Activated CD8-positive, alpha-beta memory T cell treated with anti-CD3 and anti-CD28 coated beads for 1 hour (primary cell): ENCODE data around the gene GNAS.

Experiments used
- DNase-seq, 2 donors: peaks; one replicate each; pipeline ENCODE4 v3.0.0-alpha.2; 2020; ENCODE audit warnings: low read depth in 1 of 2; ENCODE audit errors: extremely low read depth in 1 of 2

GNAS gene

DNA sequence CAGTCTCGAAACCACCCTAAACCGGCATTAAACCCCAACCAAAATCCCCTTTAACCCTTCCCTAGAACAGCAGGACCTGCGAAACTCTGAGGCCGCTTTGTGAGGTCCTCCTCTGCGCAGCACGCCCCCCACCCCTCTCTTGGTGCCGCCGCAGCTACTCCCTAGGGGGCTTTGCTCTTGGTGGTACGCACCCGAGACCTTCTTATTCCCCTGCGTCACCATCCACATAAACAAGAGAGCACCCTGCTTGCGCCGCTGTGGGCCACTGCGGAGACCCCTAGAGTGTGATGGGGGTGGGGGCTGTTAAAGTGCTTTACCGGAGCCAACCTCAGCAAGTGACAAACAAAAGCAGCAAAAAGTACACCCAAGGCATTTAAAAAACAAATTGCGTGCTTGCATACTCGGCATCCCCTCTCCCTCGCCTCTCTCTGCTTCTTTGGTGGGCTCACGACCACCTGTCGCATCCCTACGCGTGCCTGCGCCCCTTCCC lies 502 bp upstream of the GNAS start:
- DNase-seq, result no peak

DNA sequence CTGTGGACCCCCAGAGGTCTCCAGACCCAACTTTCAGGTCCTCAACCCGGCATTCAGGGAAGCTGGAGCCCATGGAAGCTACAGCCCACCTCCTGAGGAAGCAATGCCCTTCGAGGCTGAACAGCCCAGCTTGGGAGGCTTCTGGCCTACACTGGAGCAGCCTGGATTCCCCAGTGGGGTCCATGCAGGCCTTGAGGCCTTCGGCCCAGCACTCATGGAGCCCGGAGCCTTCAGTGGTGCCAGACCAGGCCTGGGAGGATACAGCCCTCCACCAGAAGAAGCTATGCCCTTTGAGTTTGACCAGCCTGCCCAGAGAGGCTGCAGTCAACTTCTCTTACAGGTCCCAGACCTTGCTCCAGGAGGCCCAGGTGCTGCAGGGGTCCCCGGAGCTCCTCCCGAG lies 950 bp downstream of the GNAS start:
- no peak for DNase-seq

DNA sequence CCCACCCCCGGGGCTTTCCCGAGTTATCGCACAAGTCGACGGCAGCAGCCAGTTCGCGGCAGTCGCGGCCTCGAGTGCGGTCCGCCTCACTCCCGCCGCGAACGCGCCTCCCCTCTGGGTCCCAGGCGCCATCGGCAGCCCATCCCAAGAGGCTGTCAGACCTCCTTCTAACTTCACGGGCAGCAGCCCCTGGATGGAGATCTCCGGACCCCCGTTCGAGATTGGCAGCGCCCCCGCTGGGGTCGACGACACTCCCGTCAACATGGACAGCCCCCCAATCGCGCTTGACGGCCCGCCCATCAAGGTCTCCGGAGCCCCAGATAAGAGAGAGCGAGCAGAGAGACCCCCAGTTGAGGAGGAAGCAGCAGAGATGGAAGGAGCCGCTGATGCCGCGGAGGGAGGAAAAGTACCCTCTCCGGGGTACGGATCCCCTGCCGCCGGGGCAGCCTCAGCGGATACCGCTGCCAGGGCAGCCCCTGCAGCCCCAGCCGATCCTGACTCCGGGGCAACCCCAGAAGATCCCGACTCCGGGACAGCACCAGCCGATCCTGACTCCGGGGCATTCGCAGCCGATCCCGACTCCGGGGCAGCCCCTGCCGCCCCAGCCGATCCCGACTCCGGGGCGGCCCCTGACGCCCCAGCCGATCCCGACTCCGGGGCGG lies 1.6 kb downstream of the GNAS start:
- no peak for DNase-seq

DNA sequence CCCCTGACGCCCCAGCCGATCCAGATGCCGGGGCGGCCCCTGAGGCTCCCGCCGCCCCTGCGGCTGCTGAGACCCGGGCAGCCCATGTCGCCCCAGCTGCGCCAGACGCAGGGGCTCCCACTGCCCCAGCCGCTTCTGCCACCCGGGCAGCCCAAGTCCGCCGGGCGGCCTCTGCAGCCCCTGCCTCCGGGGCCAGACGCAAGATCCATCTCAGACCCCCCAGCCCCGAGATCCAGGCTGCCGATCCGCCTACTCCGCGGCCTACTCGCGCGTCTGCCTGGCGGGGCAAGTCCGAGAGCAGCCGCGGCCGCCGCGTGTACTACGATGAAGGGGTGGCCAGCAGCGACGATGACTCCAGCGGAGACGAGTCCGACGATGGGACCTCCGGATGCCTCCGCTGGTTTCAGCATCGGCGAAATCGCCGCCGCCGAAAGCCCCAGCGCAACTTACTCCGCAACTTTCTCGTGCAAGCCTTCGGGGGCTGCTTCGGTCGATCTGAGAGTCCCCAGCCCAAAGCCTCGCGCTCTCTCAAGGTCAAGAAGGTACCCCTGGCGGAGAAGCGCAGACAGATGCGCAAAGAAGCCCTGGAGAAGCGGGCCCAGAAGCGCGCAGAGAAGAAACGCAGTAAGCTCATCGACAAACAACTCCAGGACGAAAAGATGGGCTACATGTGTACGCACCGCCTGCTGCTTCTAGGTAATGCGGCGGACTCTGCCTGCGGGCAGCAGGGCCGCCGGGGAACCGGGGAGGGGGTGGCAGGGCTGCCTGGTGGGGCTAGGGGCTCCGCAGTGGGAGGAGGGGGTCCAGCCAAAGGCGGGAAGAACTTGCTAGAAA lies 2.3 kb downstream of the GNAS start:
- no peak for DNase-seq

DNA sequence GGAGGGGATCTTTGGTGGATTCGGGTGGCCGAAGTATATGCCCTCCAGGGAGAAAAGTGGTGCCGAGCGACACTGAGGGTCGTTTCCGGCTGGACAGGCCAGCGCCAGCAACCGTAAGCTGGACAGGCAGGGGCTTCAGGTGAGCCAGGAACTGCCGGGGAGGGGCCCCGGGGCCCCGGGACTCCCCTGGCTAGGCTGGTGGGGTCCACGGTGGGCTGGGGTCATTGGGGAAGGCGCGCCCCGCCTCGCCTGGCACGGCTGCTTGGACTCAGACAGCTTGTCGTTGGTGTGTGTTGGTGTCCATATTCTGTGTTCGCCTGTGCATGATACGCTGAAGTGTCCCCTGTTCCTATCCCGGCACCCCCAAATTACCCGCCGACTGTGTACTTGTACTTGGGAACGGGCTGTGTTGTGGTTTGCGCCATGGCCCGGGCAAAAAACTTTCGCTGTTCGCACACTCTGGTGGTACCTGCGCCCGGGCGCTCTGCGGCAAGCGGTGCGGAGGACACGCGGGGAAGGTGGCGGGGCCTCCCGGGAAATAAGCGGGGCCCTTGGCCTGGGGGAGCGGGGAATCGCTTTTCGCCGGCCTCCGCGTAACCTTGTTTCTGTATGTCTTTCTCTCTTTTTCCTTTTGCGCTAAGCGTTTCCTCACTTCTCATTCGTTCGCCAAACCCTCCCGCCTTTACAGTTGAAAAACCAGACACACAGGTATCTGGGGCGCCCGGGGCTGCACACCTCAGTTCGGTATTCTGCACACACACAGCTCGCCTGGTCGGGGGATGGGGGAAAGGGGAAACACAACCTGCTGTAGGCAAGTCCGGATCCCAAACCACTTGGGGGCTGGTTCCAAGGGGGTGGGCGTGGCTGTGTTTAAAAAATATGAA lies 3.2 kb downstream of the GNAS start:
- no peak for DNase-seq

DNA sequence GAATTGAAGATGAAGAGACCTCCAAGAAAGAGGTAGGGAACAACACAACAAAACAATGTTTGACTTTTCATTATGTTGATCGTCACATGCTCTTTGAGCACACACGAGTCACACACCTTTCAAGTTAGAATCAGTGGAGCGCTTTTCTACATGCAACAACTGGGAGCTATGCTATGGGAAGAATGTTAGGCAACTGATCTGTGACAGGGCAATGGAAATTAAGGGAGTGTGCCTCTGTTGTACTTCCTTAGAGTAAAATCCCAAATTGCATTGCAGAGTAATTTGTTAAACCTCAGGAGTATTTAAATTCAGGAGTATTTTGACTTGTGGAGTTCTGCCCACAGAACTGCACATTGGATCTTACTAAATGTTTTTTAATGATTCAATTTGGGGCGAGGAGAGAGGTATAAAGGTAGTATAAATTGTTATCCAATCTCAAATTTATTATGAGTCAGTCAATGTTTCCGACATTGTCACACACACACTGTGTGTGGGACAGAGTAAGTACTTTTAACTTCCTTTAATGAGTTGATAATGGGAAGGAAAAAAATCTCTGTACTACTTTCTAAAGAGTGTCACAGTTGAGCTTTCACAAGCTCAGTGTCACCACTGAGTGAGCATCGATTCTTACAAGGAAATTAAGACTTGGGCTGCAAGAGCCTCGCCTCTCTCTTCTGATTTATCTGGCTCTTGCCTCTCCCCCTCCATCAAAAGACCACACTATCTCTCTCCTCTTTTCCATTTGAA lies 10.7 kb downstream of the GNAS start:
- DNase-seq, result no peak

DNA sequence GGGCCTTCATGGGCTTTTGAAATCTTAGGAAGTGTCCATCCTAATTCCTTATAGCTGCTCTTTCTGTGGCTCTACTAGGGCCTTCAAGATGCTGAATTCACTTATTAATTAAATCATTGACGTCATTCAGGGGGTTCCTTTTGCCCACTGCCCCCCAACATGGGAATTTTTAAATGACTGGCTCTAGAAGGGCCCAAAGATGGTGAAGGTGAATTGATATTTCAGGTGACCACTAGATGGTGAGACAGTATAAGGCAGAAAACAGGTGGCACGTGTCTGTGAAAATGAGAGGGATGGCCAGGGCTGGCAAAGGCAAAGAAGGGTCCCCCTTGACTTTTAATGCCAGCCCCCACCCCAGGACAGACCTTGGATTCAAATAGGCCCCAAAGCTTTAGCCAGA lies 11.8 kb downstream of the GNAS start:
- no peak for DNase-seq

DNA sequence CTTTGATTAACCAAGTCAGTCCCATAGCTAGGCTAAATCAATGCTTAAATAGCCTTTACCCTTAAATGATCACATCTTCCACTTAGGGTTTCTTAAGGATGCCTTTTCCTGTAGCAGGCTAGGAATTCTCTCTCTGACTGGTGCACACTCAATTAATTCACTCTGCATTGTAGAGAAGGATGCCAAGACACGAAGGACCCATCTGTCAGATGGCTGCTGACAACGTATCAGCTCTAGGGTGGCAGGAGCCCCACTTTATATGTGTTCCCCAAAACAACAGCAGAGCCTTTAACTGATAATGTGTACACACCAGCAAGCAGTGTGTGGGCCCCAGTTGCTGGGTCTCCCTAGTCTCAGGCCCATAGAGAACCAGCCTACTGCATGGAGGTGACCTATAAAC lies 13.3 kb downstream of the GNAS start:
- no peak for DNase-seq

DNA sequence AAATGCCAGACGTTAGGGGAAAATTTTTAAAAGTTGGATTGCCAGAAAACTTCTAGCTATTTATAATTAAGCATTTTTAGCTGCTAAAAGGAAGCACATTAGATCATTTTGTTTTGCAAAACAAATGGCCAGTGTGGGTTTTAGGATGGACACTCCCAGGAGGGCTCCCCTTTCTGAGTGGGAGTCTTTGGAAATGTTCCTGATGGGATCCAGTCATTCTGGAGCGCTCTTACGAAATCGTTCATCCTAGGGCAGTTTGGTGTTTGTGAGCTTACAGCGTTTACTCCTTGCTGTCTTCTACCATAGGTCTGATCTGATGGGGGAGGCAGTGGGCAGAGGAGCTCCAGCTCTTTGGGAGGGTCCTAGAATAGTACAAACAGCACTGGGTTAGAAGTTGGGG lies 14.7 kb downstream of the GNAS start:
- DNase-seq, result no peak

DNA sequence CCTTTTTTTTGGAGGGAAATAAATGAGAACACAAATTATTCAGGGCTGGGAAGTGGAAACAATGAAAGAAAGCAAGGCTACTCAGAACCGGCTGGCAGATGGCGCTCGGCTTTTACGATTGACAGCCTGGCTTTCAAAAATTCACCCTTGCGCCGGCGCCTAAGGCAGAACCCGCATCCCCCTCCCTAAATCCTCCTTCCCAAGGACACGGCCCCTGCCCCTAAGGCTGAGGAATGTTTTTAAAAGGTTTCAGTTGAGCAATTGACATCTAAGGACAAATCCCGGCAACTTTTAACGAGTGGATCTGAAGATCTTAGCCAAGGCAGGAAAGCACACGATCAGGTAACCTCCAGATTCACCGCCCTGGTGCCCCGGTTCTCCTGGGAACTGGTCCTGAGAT lies 16.3 kb downstream of the GNAS start:
- DNase-seq, result no peak

DNA sequence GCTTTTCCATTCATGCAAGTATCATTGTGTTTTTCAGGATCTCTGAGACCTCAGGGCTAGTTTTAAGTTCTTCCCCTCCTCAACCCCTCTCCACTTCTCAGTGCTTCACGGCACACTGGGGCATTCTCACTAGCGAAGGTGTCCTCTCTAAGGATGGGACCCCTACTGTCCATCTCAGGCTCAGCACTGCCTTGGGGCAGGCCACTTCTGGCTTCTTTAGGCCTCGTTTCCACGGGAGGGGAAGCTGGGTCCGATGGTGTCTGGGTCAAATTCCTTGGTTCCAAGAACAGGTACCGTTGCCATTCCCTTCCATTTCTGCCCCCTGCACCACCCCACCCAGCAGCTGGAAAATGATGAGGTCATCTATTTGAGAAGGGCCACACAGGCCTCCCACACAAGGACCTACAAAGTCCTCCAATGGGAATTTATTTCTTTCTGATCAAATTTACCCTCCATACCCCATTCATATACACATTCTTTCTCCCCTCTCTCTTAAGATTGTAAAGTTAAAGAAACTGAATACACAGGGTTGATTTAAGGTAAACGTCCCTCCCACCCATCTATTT lies 17.2 kb downstream of the GNAS start:
- DNase-seq, result no peak

DNA sequence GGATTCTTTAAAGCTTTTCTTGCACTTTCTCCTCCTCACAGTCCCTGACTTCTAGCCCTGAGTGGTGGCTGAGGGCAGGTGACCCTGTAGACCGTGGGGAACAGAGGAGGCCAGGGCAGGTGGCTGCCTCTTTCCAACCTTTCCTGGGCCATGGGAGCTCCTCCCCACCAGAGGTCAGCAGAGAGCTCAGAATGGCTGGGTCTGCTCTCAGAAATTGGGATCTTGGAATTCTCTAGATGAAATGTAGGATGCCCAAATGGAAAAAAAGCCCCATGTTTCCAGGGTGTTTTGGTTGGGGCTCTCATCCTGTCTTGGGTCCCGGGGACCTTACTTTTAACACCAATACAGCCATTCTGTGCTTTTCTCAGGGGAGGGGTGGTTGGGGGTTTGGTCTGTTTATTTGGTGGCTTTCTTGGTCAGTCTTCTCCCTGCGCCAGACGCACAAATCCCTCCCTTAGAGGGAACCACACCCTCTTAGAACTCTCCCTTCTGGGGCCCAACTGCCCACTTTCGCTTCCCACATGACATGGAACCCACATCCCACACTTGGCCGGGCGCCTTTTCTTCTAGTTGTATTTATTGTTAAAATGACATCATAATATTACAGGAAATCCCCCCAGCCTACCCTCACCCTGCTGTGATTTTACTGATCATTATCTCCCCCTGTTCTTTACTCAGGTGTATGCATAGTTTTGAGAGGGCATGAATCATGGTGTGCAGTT lies 17.9 kb downstream of the GNAS start:
- DNase-seq, result peak in 1 of 2 donors; percentile 33

DNA sequence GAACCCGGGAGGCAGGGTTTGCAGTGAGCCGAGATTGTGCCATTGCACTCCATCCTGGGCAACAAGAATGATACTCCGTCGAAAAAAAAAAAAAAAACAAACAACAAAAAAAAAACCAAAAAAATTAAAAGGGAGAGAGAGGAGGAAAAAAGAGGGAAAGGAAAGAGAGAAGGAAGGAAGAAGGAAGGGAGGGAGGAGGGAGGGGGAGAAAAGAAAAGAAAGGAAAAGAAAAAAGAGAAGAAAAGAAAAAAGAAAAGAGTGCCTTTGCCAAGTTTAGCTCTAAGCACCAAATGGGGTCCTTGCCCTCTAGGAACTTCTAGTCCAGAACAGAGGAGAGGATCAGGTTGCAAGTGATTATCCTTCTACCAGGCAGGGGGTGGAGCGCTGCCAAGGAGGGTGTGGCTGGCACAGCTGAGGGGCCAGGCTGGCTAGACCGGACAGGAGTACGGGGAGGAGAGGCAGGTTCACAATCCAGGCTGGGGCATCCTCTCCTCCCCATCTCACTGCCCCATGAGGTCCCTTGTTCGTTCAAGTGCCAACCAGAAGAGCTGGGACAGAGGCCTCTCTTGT lies 19.1 kb downstream of the GNAS start:
- no peak for DNase-seq

DNA sequence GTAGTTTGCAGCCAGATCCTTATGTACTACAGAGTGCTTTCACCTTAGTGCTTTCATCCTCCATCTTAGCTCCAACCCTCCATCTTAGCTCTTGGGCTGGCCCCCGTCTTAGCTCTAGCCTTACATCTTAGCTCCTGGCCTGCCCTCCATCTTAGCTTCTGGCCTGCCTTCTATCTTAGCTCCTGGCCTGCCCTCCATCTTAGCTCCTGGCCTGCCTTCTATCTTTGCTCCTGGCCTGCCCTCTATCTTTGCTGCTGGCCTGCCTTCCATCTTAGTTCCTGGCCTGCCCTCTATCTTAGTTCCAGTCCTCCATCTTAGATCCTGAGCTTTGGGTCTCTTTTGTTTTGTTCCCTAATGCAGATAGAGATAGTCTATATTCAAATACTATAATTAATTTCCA lies 22.0 kb downstream of the GNAS start:
- no peak for DNase-seq

DNA sequence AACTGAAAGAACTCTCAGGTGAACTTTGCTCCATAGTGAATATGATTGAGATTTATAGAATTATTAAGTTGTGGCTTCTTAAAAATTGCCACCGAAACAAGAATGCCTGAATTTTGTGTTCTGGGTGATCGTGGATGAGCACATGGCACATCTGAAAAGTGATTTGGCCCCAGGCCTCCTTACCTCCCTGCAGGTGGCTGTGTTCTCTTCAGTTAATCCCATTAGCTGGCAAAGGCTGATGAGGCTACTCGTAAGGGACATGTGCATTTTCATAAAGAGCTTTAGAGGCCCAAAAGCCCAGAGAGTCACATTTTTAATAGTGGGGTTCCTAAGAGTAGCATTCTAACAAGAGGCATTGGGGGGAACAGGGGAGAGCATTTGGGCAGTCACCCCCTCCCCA lies 22.6 kb downstream of the GNAS start:
- DNase-seq, result no peak

DNA sequence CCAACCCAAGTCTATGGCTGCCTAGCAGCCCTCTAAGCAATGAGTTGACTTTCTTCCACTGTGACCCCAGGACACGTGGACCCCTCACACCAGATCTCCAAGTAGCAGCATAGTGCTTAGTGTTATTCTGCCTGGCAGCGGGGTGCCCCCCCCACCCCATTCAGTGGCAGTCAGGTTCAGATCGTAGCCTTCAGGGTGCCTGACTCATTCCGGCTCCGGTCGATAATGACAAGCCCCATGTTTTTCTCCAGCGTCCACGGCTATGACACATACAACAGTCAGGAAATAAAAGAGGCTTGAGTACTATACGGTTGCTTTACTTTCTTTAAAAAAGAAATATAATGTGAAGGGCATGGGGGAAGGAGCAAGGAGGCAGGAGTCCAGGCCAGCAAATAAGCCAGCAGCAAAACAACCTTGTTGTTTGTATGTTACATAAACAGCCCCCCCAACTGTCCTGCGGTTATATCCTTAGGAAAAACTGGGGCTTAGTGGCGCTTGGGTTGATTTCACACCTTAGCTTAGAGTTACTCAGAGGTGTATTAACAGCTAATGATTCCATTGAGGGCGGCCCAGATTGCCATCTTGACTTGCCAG lies 23.1 kb downstream of the GNAS start:
- DNase-seq, result no peak

DNA sequence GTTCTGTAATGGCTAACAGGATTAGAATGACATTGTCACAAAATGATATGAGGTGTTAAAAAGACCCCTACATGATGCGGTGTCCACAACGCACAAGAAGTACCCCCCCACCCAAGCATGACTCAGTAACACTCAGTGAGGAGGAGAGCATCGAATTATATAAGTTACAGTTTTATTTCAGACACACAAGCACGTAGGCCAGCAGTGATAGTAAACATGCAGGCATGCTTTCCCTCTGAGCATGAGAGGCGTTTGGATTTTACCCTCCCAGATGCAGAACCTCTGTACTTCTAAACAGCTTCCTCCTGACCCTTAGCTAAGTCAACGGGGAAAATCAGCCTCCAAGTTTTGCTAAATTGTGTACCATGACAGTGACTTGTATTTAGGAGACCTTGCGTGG lies 23.9 kb downstream of the GNAS start:
- DNase-seq, result no peak

DNA sequence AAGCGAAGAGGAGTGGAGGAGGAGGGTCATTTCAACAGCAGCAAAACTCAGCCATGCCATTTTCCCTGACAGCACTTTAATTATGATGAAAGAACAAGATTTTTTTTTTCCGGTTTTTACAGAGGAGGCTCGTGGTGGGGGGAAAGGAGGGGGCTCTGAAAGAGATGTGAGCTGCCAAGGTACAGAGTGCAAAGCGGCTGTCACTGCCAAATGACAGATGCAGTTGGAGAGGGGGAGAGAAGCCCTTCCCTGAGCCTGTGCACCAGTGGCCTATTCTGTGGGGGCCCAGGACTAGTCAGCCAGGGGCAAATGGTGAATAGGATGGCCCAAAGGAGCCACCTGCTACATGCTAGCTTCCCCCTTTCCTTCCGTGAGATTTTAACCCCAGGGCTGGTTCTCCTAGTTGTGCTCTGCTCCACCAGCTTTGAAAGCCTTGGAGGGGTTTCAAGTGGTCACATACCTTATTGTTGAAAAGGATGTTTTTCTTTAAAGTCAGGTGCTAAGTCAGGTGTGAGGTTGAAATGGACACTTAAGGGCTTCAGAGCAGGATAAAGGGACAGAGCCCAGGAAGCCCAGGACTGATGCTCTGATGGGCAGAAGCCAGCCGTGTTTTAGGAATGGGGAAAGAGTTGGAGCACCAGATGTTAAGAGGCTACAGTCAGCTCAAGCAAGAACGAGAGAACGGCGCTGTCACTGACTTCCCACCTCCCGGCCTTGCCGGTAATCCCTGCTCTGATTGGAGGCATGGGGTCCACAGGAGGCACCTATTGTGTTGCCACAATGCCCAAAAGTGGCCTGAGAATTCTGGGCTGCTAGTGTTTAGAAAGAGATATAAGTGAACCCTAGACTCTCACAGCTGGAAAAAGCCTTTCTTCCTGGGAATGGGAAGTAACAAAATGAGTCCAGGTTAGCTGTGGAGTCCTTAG lies 24.8 kb downstream of the GNAS start:
- DNase-seq, result no peak
